Astrocyte of the cerebellum (primary cell): ENCODE measurements around the gene ALPK3.

Source experiments
- DNase-seq: peaks from one replicate; pipeline ENCODE4 v3.0.0-alpha.2; 2011; ENCODE audit warnings: low read depth
- H3K4me3 ChIP-seq: 2 replicates; pipeline ENCODE4 v1.5.1; 2011; ENCODE audit warnings: mild to moderate bottlenecking, low read depth, low read length, moderate library complexity
- in situ Hi-C: cut with HindIII; loops from 2 replicates; pipeline ENCODE4 v1.10.0; 2017; ENCODE audit warnings: low sequenced_read_pairs
- TF ChIP-seq, protein P1 (sequence below): IDR thresholded peaks from 2 replicates; pipeline ENCODE4 v1.5.1; 2012; ENCODE audit warnings: low read length, low read depth, moderate library complexity, mild to moderate bottlenecking; ENCODE audit errors: missing control alignments

Gene ALPK3

DNA sequence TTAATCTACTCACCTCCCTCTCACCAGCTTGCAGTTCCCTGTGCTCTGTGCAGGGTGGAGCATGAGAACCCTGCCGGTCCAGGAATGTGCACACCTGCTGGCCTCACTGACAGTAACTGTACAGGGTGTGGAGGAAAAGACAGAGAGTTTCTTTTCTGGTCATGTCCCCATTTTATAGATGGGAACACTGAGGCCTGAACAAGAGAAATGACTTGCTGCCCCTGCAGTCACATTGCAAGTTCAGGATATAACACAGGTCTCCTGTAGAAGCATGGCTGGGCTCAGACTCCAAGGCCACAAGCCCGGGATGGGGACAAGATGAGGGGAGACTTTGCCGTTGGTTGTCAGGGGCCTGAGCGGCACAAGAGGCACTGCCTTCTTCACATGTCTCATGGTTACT, 90.6 kb downstream of the ALPK3 start:
- in situ Hi-C loops = no loop called here
- H3K4me3 ChIP-seq = no peak overlapping the region
- no peak for DNase-seq
- TF ChIP-seq, protein P1, sequence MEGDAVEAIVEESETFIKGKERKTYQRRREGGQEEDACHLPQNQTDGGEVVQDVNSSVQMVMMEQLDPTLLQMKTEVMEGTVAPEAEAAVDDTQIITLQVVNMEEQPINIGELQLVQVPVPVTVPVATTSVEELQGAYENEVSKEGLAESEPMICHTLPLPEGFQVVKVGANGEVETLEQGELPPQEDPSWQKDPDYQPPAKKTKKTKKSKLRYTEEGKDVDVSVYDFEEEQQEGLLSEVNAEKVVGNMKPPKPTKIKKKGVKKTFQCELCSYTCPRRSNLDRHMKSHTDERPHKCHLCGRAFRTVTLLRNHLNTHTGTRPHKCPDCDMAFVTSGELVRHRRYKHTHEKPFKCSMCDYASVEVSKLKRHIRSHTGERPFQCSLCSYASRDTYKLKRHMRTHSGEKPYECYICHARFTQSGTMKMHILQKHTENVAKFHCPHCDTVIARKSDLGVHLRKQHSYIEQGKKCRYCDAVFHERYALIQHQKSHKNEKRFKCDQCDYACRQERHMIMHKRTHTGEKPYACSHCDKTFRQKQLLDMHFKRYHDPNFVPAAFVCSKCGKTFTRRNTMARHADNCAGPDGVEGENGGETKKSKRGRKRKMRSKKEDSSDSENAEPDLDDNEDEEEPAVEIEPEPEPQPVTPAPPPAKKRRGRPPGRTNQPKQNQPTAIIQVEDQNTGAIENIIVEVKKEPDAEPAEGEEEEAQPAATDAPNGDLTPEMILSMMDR = no peak

DNA sequence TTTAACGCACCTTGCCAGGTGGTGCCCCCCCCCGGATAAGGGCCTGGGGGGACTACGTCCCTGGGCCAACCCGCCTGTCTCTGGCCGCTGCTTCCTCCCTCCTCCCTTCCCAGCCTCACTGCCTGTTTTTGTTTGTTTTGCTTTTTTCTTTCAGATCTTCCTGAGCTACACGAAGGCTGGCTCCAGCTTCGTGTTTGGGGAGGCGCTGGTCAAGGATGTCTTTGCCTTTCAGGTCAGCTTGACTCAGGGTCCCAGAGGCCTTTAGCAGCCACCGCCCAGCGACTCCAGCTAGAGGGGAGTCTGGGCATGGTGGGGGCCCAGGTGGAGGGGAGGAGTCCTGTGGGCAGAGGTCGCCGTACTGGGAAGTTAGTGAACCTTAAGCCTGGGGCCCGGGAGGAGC, 91.4 kb downstream of the ALPK3 start:
- TF ChIP-seq, protein P1 = no peak
- in situ Hi-C loops = no loop called here
- no peak overlapping the region for H3K4me3 ChIP-seq
- no peak for DNase-seq

DNA sequence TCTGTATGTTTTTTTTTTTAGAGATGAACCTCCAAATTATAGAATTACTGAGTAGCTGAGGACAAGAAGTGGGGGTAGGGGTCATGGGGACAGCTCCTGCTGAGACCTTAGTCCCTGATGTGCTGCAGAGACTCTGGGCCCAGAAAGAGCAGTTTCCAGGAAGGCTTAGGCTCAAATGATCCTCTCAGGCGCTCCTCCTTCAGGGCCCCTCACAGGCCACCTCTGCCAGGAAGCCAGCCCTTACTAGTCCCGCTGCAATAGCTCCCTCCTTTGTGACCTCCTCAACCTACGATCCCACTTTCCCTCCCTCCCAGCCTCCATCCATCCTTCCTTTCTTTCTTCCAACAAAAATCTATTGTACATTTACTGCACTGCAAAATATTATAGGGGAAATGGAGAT, 91.9 kb downstream of the ALPK3 start:
- H3K4me3 ChIP-seq = no peak overlapping the region
- TF ChIP-seq, protein P1 = no peak
- in situ Hi-C loops = no loop called here
- DNase-seq = no peak

DNA sequence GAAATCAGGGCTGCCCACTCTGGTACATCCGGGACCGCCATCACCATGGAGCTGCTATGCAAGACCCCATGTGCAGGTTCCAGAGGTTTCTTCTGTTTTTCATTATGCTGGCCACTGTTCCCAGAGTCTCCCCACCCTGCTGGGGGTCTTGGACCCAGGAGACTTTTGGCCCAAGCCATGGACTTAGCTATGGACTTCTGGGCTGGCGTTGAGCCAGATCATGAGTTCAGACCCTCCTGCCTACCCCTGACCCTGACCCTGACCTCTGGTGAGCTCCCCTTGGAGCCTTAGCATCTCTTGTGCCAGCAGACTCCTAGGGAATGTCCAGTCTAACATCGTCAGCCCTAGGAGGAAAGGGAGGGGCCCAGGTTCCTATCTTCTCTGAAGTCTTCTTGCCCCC, 92.6 kb downstream of the ALPK3 start:
- no peak for DNase-seq

DNA sequence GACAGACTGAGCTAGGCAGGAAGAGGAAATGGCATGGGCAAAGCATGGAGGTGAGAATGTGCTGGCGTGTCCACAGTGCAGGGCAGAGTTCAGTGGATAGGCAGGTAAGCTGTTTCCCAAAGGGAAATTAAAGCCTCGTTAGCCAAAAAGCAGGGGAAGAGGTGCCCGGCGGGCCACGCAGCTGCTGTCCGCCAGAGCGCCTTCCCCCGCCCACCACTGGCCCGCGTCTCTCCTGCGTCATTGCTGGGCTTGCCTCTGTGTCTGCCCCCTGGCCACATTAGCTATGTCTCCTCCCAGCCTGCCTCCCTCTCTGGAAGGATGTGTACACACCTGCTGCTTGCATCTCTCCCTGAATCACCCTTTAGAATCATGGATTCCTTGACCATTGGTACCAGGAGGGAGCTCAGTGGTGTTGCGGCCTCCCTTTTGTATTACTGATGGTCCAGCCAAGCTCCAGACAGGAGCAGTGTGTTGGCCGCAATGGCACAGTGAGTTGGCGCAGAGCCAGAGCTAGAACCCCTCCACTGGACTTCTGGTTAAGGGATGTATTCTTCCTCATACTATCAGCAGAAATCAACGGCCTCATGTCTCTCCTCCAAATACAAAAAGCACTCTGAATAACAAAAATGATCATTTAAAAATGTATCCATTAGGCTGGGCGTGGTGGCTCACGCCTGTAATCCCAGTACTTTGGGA, 93.9 kb downstream of the ALPK3 start:
- in situ Hi-C loops = no loop called here
- TF ChIP-seq, protein P1 = no peak
- no peak overlapping the region for H3K4me3 ChIP-seq
- DNase-seq = no peak

More for the DNA sequence above, 92.6 kb downstream of the ALPK3 start:
- in situ Hi-C loops = no loop called here
- TF ChIP-seq, protein P1 = no peak
- H3K4me3 ChIP-seq = no peak overlapping the region

DNA sequence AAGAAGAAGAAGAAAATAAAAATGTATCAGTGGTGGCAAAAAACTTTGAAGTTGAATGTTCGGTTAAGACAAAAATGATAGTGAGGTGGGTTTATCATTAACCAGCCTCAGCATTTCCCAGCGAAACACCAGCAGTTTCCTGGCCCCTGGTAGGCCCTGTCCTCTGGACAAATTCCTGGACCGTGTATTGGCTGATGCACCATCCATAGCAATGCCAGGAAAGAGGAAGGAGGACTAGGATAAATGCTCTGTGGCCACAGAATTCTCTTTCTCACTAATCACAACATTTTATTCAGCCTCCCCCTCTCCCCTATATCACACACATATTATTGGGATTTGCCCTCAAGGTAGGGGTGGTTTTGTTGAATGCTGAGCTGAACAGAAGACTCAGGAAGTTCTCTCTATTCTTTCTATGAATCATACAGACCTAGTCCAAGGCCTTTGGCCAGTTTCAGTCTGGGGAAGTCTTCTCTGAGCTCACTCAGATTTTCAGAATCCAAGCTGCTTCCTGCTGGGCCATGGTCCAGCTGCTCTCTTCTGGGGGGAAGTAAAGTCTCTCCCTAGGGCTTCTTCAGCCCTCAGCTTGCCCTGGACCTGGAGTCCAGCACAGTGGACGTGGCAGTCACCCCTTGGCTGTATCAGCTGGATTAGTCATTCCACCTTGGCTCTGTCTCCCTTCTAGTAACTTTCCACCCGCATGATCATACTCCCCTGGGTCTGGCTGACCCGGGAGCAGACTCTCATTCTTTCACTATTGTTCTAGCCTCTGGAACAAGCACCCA, 94.9 kb downstream of the ALPK3 start:
- peak; percentile 95 for DNase-seq
- in situ Hi-C loops = no loop called here
- H3K4me3 ChIP-seq = no peak overlapping the region
- TF ChIP-seq, protein P1 = no peak
